ENCODE results near the gene EIF2B2. TPM values are rescaled to one million over a fixed set of nuclear protein-coding genes. Genes with fewer than 3 reads are reported as not detected.

Gene EIF2B2
- total RNA-seq, 1 donor from 2014 or later = 37.7 TPM

DNA sequence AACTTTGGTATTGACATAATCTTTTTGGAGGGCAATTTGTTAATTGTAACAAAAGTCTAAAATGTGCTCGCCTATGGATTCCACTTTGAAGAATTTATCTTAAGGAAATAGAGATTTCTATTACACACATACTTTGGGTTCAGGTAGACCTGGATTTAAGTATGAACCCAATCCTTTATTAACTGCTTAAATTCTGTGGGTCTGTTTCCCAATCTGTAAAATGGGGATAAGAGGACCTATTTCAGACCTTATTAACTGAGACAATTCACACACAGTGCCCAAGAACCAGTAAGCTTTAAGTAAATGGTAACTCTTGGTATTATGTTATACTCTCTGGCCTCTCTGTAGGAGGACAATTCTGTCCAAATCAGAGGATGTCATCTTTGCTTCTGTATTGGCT is 822 bp upstream of the EIF2B2 start:
- H3K4me3 ChIP-seq (ENCODE audit: insufficient read depth, low read depth, low read length) = peak overlapping the region; percentile 91
- peak overlapping the region; percentile 89 for H3K9ac ChIP-seq (ENCODE audit: low read length)
- H3K27ac ChIP-seq (ENCODE audit: low read depth, low read length) = peak overlapping the region; percentile 72
- H2AFZ ChIP-seq (ENCODE audit: low read depth, low read length) = peak overlapping the region; percentile 97
- Mint-ChIP-seq H3K36me3 (ENCODE audit: low read depth, unreplicated experiment) (peaks cover 3% of the 10 kb centered on the region), H3K27me3 (ENCODE audit: low read depth, unreplicated experiment) (no peaks in the 10 kb centered on the region), H3K4me3 (ENCODE audit: unreplicated experiment) (peak overlapping the region; percentile 98), H3K4me1 (ENCODE audit: low read depth, unreplicated experiment) (peaks cover 16% of the 10 kb centered on the region), H3K9me3 (ENCODE audit: unreplicated experiment) (peaks cover 2% of the 10 kb centered on the region), H3K27ac (ENCODE audit: unreplicated experiment) (peak overlapping the region; percentile 87)
- peaks cover 18% of the 10 kb centered on the region for H3K36me3 ChIP-seq (ENCODE audit: insufficient read depth, low read length)
- H4K20me1 ChIP-seq (ENCODE audit: insufficient read depth, low read length) = peaks cover 3% of the 10 kb centered on the region
- no peak for DNase-seq (ENCODE audit: low read depth)
- no peak for FAIRE-seq
- H3K79me2 ChIP-seq (ENCODE audit: insufficient read depth, low read length) = peaks cover 33% of the 10 kb centered on the region
- TF ChIP-seq CTCF (IDR thresholded peaks at IDR 0.05; ENCODE audit: insufficient read depth, low read depth, low read length) = no peak
- TF ChIP-seq EZH2 (IDR thresholded peaks at IDR 0.05; ENCODE audit: insufficient read depth, low read length) = no peak
- peak overlapping the region; percentile 93 for H3K4me2 ChIP-seq (ENCODE audit: low read length)
- no peaks in the 10 kb centered on the region for H3K9me3 ChIP-seq (ENCODE audit: insufficient read depth, low read depth, low read length)
- no peaks in the 10 kb centered on the region for H3K27me3 ChIP-seq (ENCODE audit: insufficient read depth, low read length)
- H3K4me1 ChIP-seq (ENCODE audit: insufficient read depth, low read length) = peaks cover 14% of the 10 kb centered on the region

GRCh38 chr14:75003250-75004027 is 718 bp downstream of the EIF2B2 start:
- Mint-ChIP-seq H3K27me3 (ENCODE audit: low read depth, unreplicated experiment) (no peaks in the 10 kb centered on the region), H3K9me3 (ENCODE audit: unreplicated experiment) (peaks cover 2% of the 10 kb centered on the region), H3K4me1 (ENCODE audit: low read depth, unreplicated experiment) (peaks cover 16% of the 10 kb centered on the region), H3K36me3 (ENCODE audit: low read depth, unreplicated experiment) (peaks cover 9% of the 10 kb centered on the region), H3K4me3 (ENCODE audit: unreplicated experiment) (peak overlapping the region; percentile 98), H3K27ac (ENCODE audit: unreplicated experiment) (peak overlapping the region; percentile 87)
- H2AFZ ChIP-seq (ENCODE audit: low read depth, low read length) = peak overlapping the region; percentile 97
- peak overlapping the region; percentile 91 for H3K4me3 ChIP-seq (ENCODE audit: insufficient read depth, low read depth, low read length)
- H3K4me2 ChIP-seq (ENCODE audit: low read length) = peak overlapping the region; percentile 93
- DNase-seq (ENCODE audit: low read depth) (no peak), FAIRE-seq (no peak)
- peaks cover 33% of the 10 kb centered on the region for H3K79me2 ChIP-seq (ENCODE audit: insufficient read depth, low read length)
- peak overlapping the region; percentile 89 for H3K9ac ChIP-seq (ENCODE audit: low read length)
- no peak for TF ChIP-seq CTCF (IDR thresholded peaks at IDR 0.05; ENCODE audit: insufficient read depth, low read depth, low read length)
- no peak for TF ChIP-seq EZH2 (IDR thresholded peaks at IDR 0.05; ENCODE audit: insufficient read depth, low read length)
- H3K27me3 ChIP-seq (ENCODE audit: insufficient read depth, low read length) = no peaks in the 10 kb centered on the region
- H4K20me1 ChIP-seq (ENCODE audit: insufficient read depth, low read length) = peaks cover 3% of the 10 kb centered on the region
- H3K9me3 ChIP-seq (ENCODE audit: insufficient read depth, low read depth, low read length) = no peaks in the 10 kb centered on the region
- H3K36me3 ChIP-seq (ENCODE audit: insufficient read depth, low read length) = peaks cover 32% of the 10 kb centered on the region
- peak overlapping the region; percentile 67 for H3K27ac ChIP-seq (ENCODE audit: low read depth, low read length)
- H3K4me1 ChIP-seq (ENCODE audit: insufficient read depth, low read length) = peaks cover 14% of the 10 kb centered on the region

DNA sequence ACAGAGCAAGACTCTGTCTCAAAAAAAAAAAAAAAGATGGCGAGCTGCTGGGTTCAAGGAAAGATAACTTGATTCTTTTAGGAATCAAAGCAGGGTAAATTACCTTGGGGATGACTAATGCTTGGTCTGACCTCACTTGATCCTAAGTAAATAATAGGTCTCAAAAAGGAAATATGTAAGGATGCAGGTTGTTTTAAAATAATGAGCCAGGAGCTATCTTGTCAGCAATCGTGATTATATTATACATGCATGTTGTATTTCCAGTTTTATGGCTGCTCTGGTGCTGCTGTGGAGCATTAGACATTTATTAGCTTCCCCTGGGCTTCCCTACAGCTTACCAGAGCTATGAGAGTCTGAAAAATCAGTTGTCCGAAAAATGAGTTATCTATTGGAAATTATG is 2.6 kb downstream of the EIF2B2 start:
- Histone ChIP-seq H3K4me1 (ENCODE audit: insufficient read depth, low read length) (peaks cover 14% of the 10 kb centered on the region), H3K79me2 (ENCODE audit: insufficient read depth, low read length) (peaks cover 33% of the 10 kb centered on the region), H3K27ac (ENCODE audit: low read depth, low read length) (no peak overlapping the region), H3K9me3 (ENCODE audit: insufficient read depth, low read depth, low read length) (no peaks in the 10 kb centered on the region), H4K20me1 (ENCODE audit: insufficient read depth, low read length) (peaks cover 3% of the 10 kb centered on the region), H3K36me3 (ENCODE audit: insufficient read depth, low read length) (peaks cover 50% of the 10 kb centered on the region), H3K4me3 (ENCODE audit: insufficient read depth, low read depth, low read length) (no peak overlapping the region), H3K27me3 (ENCODE audit: insufficient read depth, low read length) (no peaks in the 10 kb centered on the region), H2AFZ (ENCODE audit: low read depth, low read length) (no peak overlapping the region), H3K9ac (ENCODE audit: low read length) (no peak overlapping the region), H3K4me2 (ENCODE audit: low read length) (no peak overlapping the region)
- TF ChIP-seq EZH2 (IDR thresholded peaks at IDR 0.05; ENCODE audit: insufficient read depth, low read length) (no peak), CTCF (IDR thresholded peaks at IDR 0.05; ENCODE audit: insufficient read depth, low read depth, low read length) (no peak)
- FAIRE-seq = no peak
- peaks cover 16% of the 10 kb centered on the region for H3K36me3 Mint-ChIP-seq (ENCODE audit: low read depth, unreplicated experiment)
- no peak for DNase-seq (ENCODE audit: low read depth)
- H3K27me3 Mint-ChIP-seq (ENCODE audit: low read depth, unreplicated experiment) = no peaks in the 10 kb centered on the region
- H3K27ac Mint-ChIP-seq (ENCODE audit: unreplicated experiment) = no peak overlapping the region
- H3K9me3 Mint-ChIP-seq (ENCODE audit: unreplicated experiment) = peaks cover 2% of the 10 kb centered on the region
- H3K4me3 Mint-ChIP-seq (ENCODE audit: unreplicated experiment) = no peak overlapping the region
- H3K4me1 Mint-ChIP-seq (ENCODE audit: low read depth, unreplicated experiment) = peaks cover 16% of the 10 kb centered on the region

Measured in astrocyte (in vitro differentiated cells and primary cell).